Osteocyte (in vitro differentiated cells): ENCODE data around the gene PDE4B. TPM values are rescaled to one million over a fixed set of nuclear protein-coding genes. Genes with fewer than 3 reads are reported as not detected.

Experiments
- DNase-seq: peaks from one replicate; pipeline ENCODE4 v3.0.0; 2021; ENCODE audit warnings: mixed read lengths; ENCODE audit not compliant: unreplicated experiment; ENCODE audit errors: extremely low spot score
- H3K27ac Mint-ChIP-seq: one replicate; pipeline ENCODE4 v1.8.0; 2021; ENCODE audit warnings: mild to moderate bottlenecking, mixed read lengths; ENCODE audit not compliant: unreplicated experiment
- H3K27me3 Mint-ChIP-seq: one replicate; pipeline ENCODE4 v1.8.0; 2021; ENCODE audit warnings: mixed read lengths; ENCODE audit not compliant: unreplicated experiment
- H3K36me3 Mint-ChIP-seq: one replicate; pipeline ENCODE4 v1.8.0; 2021; ENCODE audit warnings: mixed read lengths; ENCODE audit not compliant: unreplicated experiment
- H3K4me1 Mint-ChIP-seq: one replicate; pipeline ENCODE4 v1.8.0; 2021; ENCODE audit warnings: mixed read lengths; ENCODE audit not compliant: unreplicated experiment
- H3K4me3 Mint-ChIP-seq: one replicate; pipeline ENCODE4 v1.8.0; 2021; ENCODE audit warnings: mild to moderate bottlenecking, moderate library complexity, mixed read lengths; ENCODE audit not compliant: unreplicated experiment
- H3K9me3 Mint-ChIP-seq: one replicate; pipeline ENCODE4 v1.8.0; 2021; ENCODE audit warnings: mixed read lengths; ENCODE audit not compliant: unreplicated experiment
- CTCF ChIP-seq: fragments of 200-600 bp; sonication (generic); IDR thresholded peaks from 2 replicates; pipeline ENCODE4 v1.5.0; 2021; ENCODE audit warnings: antibody characterized with exemption, mild to moderate bottlenecking, moderate library complexity
- total RNA-seq: library from RNA; stranded (reverse); gene quantifications from 2 replicates; pipeline ENCODE4 v1.2.1, GENCODE V29; 2021

PDE4B gene
- total RNA-seq, 1 donor from 2014 or later: 53.1 TPM

DNA sequence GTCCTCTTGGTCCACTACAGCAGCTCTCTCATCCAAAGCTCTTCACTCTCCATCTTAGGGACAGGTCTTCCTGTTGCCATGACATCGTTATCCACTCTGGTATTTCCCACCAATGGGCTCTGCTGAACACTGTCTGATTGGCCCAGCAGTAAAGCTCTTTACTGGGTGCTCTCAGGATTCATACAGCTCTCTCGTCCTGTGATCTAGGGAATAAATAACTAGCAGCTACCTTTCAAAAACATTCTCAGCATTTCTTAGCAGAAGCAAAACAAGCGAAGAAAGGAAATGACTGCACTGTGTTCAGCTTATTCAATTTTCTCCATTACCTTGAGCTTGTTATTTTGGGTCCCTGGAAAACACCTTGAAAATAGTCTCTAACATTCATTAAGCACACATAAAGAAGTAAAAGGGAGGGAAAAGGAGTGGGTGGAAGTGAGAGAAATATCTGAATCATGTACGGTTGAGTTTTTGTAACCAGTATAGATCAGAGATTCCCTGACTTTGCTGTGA is 577.8 kb downstream of the PDE4B start:
- DNase-seq: no peak
- no peak for TF ChIP-seq CTCF
- Mint-ChIP-seq H3K27ac (peak overlapping the region; percentile 78), H3K36me3 (peaks cover 74% of the 10 kb centered on the region), H3K4me3 (no peak overlapping the region), H3K27me3 (no peaks in the 10 kb centered on the region), H3K4me1 (peaks cover 47% of the 10 kb centered on the region), H3K9me3 (no peaks in the 10 kb centered on the region)

GRCh38 chr1:66371233-66372005 is 578.7 kb downstream of the PDE4B start:
- Mint-ChIP-seq H3K4me1 (peaks cover 44% of the 10 kb centered on the region), H3K36me3 (peaks cover 67% of the 10 kb centered on the region), H3K27ac (peak overlapping the region; percentile 67), H3K4me3 (no peak overlapping the region), H3K27me3 (no peaks in the 10 kb centered on the region), H3K9me3 (no peaks in the 10 kb centered on the region)
- no peak for TF ChIP-seq CTCF
- no peak for DNase-seq

DNA sequence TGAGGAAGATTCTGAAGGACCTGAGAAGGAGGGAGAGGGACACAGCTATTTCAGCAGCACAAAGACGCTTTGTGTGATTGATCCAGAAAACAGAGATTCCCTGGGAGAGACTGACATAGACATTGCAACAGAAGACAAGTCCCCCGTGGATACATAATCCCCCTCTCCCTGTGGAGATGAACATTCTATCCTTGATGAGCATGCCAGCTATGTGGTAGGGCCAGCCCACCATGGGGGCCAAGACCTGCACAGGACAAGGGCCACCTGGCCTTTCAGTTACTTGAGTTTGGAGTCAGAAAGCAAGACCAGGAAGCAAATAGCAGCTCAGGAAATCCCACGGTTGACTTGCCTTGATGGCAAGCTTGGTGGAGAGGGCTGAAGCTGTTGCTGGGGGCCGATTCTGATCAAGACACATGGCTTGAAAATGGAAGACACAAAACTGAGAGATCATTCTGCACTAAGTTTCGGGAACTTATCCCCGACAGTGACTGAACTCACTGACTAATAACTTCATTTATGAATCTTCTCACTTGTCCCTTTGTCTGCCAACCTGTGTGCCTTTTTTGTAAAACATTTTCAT is 579.9 kb downstream of the PDE4B start:
- no peaks in the 10 kb centered on the region for H3K9me3 Mint-ChIP-seq
- peaks cover 35% of the 10 kb centered on the region for H3K4me1 Mint-ChIP-seq
- DNase-seq: no peak
- no peaks in the 10 kb centered on the region for H3K27me3 Mint-ChIP-seq
- no peak for TF ChIP-seq CTCF
- peaks cover 55% of the 10 kb centered on the region for H3K36me3 Mint-ChIP-seq
- peak overlapping the region; percentile 44 for H3K27ac Mint-ChIP-seq
- no peak overlapping the region for H3K4me3 Mint-ChIP-seq

GRCh38 chr1:66373157-66373591 is 580.5 kb downstream of the PDE4B start:
- Mint-ChIP-seq H3K27ac (no peak overlapping the region), H3K4me3 (no peak overlapping the region), H3K36me3 (peaks cover 51% of the 10 kb centered on the region), H3K27me3 (no peaks in the 10 kb centered on the region), H3K9me3 (no peaks in the 10 kb centered on the region), H3K4me1 (peaks cover 31% of the 10 kb centered on the region)
- TF ChIP-seq CTCF: no peak
- DNase-seq: no peak

DNA sequence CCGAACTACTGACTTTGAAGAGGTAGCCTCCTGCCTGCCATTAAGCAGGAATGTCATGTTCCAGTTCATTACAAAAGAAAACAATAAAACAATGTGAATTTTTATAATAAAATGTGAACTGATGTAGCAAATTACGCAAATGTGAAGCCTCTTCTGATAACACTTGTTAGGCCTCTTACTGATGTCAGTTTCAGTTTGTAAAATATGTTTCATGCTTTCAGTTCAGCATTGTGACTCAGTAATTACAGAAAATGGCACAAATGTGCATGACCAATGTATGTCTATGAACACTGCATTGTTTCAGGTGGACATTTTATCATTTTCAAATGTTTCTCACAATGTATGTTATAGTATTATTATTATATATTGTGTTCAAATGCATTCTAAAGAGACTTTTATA is 581.5 kb downstream of the PDE4B start:
- H3K4me3 Mint-ChIP-seq: no peak overlapping the region
- no peak for TF ChIP-seq CTCF

More for the DNA sequence above, 581.5 kb downstream of the PDE4B start:
- DNase-seq: no peak
- Mint-ChIP-seq H3K4me1 (peaks cover 27% of the 10 kb centered on the region), H3K9me3 (no peaks in the 10 kb centered on the region), H3K27ac (peak overlapping the region; percentile 1), H3K27me3 (no peaks in the 10 kb centered on the region), H3K36me3 (peaks cover 44% of the 10 kb centered on the region)
